ENCODE measurements around the gene AHI1.
A peak's percentile ranks its signal among the peaks of the same experiment; 100 is the strongest.

Gene AHI1

GRCh38 chr6:135324531-135324930, 173.0 kb downstream of the AHI1 start:
- no peak for DNase-seq

- DNase-seq = no peak
These were observed 173.6 kb downstream of the AHI1 start for GRCh38 chr6:135323979-135324378.

GRCh38 chr6:135323202-135323668, 174.3 kb downstream of the AHI1 start:
- peak in 1 of 5 donors; percentile 11 for DNase-seq

GRCh38 chr6:135322427-135323201, 174.9 kb downstream of the AHI1 start:
- DNase-seq = no peak

GRCh38 chr6:135320721-135321621, 176.6 kb downstream of the AHI1 start:
- DNase-seq = no peak

GRCh38 chr6:135319819-135320218, 177.7 kb downstream of the AHI1 start:
- DNase-seq = no peak

- DNase-seq = no peak
These were observed 178.6 kb downstream of the AHI1 start for GRCh38 chr6:135318738-135319469.

- DNase-seq = no peak
These were observed 183.0 kb downstream of the AHI1 start for GRCh38 chr6:135314543-135314942.

GRCh38 chr6:135311446-135312200, 185.9 kb downstream of the AHI1 start:
- no peak for DNase-seq

- DNase-seq = no peak
These were observed 187.2 kb downstream of the AHI1 start for GRCh38 chr6:135310291-135310690.

GRCh38 chr6:135306740-135307420, 190.7 kb downstream of the AHI1 start:
- no peak for DNase-seq

- no peak for DNase-seq
These were observed 191.4 kb downstream of the AHI1 start for GRCh38 chr6:135306166-135306565.

- no peak for DNase-seq
These were observed 191.9 kb downstream of the AHI1 start for GRCh38 chr6:135305684-135306083.

GRCh38 chr6:135304883-135305282, 192.7 kb downstream of the AHI1 start:
- no peak for DNase-seq

GRCh38 chr6:135301304-135301703, 196.2 kb downstream of the AHI1 start:
- no peak for DNase-seq

GRCh38 chr6:135300576-135300975, 197.0 kb downstream of the AHI1 start:
- DNase-seq = no peak

- DNase-seq = no peak
These were observed 198.3 kb downstream of the AHI1 start for GRCh38 chr6:135299256-135299655.

- peak in 1 of 5 donors; percentile 33 for DNase-seq
These were observed 199.1 kb downstream of the AHI1 start for GRCh38 chr6:135298455-135298854.

GRCh38 chr6:135296715-135297114, 200.8 kb downstream of the AHI1 start:
- DNase-seq = no peak

GRCh38 chr6:135295085-135295484, 202.5 kb downstream of the AHI1 start:
- no peak for DNase-seq

- DNase-seq = peak in 1 of 5 donors; percentile 9
These were observed 206.1 kb downstream of the AHI1 start for GRCh38 chr6:135291288-135292076.
